GM21360 (cell line): ENCODE results near the gene ASB10.
A peak's percentile ranks its signal among the peaks of the same experiment; 100 is the strongest.

Experiments
- ATAC-seq: cut with Tn5 transposase; IDR thresholded peaks from one replicate; pipeline ENCODE4 v1.9.1; 2021; ENCODE audit warnings: mild to moderate bottlenecking, moderate library complexity; ENCODE audit not compliant: unreplicated experiment

The ASB10 gene

DNA sequence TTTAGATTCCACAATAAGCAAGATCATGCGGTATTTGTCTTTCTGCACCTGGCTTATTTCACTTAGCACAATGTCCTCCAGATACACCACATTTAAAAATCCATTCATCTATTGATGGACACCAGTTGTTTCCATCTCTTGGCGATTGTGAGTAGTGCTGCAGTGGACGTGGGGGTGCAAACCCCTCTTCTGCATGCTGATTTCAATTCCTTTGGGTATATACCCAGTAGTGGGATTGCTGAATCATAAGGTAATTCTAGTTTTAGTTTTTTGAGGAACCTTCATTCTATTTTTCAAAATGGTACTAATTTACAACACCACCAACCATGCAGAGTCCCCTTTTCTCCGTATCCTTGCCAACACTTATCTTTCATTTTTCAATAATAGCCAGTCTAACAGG is 2.0 kb upstream of the ASB10 start:
- ATAC-seq = no peak

DNA sequence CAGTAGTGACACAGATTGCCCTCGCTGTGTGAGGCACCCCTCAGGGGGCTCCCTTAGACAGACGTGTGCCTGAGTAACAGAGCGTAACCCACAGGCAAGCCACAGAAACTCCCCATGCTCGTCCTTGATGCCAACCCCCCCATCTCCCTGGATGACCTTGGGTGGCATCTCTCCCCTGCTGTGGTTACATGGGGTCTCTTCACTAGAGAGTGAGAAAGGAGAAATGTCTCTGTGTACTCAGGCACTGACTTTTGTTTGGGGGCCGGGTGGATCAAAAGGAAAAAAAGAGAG is 1.1 kb upstream of the ASB10 start:
- ATAC-seq = no peak

DNA sequence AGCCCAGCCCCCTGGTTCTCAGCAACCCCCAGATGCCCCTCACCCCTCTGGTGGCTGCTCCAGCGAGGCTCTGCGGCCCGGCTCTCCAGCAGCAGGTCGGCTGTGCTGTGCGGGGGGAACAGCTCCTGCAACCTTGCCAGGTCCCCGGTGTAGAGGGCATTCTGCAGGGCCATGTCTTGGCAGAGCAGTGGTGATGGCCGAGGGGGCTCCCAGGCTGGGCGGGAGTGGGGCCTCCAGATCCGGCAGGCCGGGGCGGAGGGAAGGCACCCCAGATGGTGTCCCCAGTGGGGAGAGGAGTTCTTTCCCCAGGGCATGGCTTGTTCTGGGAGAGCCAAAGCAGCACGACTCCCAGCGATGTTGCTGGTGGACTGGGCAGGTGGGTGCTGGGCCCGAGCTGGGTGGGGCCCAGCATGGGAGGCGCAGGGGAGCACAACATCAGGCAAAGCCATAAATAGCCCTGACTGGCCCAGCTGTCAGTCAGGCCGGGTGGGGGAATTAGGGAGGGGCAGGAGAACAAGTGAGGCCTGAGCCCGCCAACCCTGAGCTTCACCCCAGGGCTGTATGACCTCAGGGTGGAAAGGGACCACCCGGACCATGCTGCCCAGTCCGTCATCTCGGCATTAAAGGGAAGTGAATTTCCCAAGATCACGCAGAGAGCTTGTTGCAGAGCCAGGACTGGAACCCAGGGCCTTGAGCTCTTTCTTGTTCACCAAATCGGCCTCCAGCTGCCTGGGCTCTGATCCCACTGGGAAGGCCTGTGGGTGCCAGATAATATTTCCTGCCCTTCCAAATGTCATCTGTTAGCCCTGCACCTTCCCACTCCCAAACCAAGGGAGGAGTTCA is 580 bp upstream of the ASB10 start:
- ATAC-seq = no peak

DNA sequence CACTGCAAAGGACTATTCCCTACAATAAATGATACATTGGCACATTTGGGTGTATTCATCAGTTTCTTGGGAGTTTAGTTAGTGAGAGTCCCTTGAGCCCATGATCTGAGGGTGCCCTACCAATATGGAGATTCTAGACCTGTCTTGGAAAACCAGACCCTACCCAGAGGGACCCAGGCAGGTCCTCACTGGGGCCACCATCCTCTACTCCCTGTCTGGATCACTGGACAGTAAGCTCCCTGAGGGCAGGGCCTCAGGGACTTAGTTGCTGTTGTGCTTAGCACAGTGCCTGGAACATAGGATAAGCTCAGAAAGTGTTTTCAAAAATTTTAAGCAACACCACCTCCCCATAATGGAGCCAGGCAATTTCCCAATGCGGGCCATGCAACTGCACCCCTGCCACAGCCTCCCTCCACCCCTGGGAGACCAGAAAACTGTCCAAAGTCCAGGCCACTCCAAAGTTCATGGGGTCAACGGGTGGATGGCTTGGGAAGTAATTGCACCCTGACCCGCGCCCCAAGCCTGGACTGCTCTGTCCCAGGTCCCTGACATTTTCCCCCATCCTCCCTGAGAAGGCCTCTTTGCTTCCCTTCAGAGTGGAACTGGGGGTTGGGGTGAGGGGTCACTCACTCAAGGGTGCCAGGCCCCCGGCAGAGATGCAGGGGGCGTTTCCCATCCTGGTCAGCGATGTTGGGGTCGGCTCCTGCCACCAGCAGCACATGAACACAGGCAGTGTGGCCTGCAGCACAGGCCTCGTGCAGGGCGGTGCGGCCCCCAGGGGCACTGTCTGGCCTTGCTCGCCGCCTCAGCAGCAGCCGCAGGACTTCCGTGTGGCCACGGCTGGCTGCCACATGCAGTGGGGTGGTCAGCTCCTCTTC is 1.0 kb downstream of the ASB10 start:
- no peak for ATAC-seq

DNA sequence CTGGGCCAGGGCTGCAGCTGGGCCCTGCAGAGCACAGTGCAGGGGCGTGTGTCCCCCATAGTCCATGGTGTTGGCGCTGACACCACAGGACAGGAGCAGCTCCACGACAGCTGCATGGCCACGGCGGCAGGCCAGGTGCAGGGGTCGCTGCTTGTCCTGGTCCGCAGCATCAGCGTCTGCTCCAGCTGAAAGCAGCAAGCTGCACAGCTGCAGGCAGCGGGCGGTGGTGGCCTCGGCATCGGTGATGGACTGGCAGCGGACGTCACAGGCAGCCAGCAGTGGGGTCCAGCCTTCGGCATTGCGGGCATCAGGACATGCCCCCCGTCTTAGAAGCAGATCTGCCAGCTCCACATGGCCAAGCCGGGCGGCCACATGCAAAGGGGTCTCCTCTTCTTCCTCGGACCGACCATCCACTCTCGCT is 6.0 kb downstream of the ASB10 start:
- ATAC-seq = no peak

DNA sequence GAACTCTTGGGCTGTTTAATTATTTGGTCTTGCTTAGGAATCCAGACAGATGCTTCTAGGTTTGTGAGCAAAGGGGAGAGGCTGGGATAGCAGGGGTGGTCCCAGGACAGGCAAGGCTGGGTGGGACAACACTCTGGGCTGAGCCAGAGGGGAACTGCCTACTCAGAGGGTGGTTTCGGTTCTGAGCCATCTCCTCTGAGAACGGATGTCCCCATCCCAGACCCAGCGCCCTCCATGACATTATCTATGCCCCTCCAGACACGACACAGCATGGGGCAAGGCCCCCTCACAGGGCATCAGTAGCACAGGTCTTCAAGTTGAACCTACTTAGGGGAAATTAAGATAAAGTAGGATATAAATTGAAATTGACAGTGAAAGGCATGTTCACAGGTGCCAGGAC is 7.1 kb downstream of the ASB10 start:
- ATAC-seq = no peak

DNA sequence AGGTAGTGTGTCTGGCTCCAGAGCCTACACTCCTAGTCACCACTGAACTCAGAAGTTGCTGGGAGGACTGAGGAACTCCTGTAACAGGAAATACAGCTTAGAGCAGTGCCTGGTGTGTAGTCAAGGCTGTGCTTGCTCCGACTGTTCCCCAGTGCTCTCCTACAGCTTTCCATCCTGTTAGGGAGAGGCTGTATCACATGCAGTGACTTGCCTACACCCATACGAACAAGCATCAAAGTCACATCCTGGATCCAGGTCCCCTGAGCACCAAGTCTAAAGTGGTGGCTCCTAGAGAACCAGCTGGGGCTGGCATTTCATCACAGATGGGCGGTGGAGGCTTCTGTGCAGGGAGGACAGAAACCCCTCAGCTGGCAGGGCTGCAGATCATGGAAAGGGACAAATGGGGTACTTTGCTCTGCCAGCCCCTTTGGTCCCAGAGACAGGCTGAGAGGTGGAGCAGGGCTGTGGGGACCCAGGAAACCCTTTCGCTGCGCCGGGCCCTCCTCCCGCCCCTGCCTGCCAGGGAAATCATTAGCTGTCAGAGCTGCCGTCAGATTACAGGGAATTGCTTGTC is 7.7 kb downstream of the ASB10 start:
- ATAC-seq = no peak

DNA sequence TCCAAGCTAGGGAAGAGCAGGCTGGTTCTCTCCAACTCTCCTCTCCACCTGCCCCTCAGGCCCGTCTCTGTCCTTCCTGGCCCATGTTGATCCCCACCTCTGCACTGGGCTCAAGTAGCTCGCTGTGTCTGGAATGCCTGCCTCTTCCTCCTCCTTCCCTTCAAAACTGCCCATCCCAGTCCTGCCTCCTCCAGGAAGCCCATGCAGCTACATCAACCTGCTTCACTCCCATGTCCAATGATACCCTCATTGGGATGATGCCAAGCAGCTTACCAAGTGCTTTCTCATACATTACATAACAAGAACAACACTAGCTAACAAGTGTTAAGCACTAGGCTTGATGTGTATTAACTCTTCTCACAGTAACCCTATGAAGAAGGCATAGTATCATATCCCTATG is 8.2 kb downstream of the ASB10 start:
- ATAC-seq = no peak

DNA sequence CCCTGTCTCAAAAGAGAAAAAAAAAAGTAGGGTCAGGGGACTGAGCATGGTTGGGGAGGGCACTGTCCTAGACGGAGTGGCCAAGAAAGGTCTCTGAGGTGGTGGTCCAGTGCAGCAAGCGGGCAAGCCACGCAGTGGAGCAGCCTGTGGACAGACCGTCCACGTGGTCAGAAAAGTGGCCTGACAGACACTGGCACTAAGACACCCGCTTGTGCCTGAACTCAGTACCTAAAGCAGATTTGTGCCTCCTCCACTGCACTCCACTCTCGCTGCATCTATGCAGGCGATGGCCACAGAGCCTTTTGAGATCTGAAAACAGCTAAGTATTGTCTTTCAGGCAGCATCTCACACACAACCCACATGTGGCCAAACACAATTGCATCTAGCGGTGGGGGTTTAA is 8.8 kb downstream of the ASB10 start:
- ATAC-seq = no peak

DNA sequence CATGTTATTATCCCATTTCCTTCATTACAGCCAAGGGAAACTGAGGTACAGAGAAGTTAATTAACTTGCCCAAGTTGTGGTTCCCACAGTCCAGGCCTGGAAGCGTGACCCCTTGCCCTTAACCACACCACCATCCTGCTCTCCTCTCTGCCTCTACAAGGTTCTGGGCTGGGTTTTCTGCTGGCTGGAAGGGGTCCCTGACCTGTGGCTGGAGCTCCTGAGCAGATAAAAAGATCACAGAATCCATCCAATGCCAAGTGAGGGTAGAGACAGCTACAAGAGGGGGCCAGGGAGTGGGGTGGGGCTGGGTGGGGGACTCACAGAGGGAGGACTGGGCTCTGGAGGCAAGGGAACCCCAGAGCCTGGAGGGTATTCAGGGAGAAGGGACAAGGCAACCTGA is 9.7 kb downstream of the ASB10 start:
- no peak for ATAC-seq

DNA sequence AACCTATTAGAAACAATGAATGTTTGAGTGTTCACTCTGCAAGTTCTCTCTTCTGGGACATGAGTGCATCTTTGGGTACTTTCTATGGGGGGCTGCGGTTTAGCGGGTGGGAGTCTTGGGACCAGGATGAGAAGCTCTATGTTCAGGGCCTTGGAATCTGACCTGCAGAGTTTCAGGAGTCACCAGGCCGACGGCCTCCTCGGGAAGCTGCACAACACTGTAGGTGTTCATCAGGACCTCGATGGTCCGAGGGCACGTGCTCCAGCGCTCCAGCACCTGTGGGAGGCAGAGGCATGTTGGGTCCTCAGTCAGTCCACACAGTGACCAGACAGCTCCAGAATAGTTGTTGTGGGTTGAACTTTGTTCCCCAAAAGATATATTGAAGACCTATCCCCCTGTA is 10.6 kb downstream of the ASB10 start:
- ATAC-seq = no peak

DNA sequence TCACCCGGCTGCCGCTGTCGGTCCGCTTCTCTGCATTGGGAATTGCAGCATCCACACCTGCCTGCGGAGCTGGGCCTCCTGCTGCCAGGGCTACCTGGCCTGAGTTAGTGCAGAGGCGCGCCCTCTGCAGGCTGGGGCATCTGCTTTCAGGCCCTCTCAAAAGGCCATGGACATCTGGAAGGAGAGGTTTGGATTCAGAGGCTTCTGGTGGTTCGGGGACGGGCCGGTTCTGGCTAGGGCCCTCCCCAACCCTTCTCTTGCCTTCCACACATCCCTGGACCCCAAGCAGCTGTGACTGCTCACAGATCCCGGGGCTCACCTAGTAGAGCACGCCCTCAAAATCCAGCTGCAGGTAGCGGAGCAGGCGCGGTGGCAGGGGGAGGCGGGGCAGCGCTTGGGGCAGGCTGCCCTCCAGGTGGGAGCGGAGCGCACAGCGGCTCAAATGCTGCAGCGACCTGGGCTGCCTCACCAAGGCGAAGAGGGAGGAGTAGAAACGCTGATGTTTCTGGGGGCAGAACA is 11.2 kb downstream of the ASB10 start:
- ATAC-seq = no peak

DNA sequence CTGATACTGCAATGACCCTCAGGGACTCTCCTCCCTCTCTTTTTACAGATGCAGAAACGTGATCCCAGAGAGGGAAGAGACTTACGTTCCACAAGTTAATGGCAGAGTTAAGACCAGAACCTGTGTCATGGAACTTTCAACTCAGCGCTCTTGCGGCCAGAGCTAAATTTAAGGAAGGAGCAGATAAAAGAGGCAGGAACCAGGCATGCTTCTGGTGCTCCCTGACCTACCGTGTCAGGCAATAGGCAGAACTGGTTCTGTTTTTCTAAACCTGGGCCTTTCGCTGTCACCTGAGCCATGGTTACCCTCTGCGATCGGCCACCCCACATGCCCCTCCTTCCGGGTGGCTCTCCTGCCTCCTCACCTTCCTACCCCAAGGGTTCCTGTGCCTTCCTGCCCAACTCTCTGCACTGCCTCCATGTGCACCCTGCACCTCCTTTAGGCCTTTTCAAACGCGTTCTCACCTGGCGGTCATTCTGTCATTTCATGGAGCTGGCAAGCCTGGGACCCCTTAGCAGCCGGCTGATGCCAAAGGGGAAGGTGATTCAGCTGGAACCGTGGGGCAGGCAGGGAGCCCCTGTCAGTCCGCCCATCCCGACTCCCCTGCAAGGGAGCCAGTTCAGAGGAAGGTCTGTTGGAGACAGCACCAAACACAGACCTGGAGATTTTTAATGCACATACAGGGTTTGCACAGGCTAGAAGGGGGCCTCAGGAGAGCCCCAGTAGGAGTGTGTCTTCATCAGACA is 11.8 kb downstream of the ASB10 start:
- no peak for ATAC-seq

DNA sequence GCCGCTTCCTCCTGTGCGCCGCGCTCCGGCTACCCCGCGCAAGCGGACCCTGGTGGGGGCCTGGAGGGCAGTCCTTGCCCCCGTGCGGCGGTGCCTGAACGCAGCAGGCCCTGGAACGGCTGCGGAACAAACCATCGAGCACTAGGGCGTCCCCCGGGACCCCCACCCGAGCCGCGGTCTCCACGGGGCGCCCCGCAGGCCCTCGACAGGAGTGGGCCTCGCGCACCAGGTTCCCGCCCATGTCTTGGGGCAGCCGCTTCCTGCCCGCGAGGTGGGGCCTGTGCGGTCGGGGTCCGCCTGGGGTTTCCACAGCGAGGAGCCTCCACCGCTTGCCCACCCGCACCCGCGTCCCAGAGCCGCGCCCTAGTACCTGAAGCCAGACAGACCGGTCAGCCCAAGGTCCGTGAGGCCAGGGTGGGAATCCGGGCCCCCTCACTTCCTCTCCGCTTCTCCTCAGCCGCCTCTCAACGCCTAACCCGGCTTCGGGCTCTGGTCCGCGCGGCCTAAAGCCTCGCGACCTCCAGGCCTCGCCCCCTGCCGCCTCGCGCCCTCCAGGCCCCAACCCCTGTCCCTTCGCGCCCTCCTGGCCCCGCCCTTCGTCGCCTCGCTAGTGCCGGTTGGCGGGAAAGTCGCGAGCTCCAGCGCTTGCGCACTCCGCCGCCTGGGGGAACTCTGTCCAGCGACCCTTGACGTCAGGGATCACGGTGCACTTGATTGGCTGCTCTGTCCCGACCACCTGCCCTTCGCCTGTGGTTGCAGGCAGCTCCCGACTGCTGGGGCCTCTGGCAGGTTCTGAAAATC is 12.6 kb downstream of the ASB10 start:
- no peak for ATAC-seq

DNA sequence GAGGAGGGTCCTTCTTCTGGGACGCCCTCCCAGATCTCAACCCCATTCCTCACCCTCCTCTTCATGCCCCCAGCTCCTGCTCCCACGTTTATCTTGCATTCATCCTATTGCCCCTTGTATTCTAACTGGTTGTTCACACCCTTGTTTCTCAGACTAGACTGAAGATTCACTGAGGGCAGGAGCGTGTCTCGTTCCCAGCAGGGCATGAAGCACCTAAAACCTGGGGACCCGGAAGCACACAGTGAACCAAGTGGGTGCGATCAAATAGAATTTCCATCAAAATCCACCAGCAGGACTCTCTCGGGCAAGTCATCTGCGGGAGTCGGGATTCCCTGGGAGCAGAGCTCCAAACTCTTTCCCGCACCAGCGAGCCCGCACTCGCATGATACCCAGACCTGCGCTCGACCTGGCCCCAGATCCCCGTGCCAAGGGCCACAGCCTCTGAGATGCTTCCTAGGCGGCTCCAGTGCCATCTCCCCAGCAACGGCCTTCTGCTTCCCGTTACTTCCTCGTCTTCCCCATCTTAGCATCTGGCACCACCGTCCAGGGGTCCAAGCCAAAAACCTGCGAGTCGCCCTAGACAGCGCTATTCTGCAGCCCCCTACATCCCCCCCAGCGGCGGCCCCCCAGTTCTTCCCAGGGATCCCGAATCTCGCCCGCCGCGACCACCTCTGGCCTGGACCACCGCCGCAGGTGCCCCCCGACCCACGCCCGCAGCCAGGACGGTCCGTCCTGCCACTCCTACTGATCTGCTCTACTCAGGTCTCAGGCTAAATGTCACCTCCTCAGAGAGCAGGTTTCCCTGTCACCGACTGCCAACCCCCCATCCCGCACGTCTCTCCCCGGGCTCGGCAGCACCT is 13.4 kb downstream of the ASB10 start:
- no peak for ATAC-seq

DNA sequence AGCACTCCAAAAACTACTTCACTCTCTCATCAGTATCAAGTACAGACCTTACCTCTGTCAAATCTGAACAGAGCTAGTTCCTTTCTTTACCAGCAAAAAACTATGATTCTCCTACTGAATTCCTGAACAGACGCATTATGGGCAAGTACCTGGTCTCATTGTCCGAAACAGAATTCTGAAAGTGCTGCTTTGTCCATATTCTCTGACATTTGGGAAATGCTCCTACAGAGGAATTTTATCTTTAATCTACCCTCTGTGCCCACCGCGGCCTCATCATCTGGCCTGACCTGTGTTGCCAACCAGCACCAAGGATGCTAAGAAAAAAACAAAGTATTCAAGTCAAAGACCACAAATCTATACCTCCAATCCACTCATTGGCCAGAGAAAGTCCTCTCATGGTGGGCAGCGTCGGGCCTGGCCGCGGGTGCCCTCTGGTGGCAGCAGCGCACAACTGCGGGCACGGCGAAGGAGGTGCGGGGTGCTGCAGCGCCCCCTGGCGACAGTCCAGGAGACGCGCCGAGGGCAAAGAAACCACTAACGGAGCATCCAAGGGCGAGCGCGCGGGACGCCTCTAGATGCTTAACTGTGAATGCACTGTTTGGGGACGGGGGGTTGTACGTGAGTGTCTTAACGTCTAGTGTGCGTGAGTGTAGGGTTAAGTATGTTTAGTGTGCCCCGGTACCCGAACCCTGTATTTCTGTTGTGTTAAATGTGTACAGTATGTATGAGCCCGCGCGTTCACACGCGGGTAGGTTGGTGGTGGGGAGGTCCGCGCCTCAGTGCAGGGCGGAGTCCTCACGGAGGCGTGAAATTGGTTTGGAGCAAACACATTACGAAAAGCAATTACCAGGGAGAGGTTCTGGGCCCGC is 14.5 kb downstream of the ASB10 start:
- peak; percentile 67 for ATAC-seq

DNA sequence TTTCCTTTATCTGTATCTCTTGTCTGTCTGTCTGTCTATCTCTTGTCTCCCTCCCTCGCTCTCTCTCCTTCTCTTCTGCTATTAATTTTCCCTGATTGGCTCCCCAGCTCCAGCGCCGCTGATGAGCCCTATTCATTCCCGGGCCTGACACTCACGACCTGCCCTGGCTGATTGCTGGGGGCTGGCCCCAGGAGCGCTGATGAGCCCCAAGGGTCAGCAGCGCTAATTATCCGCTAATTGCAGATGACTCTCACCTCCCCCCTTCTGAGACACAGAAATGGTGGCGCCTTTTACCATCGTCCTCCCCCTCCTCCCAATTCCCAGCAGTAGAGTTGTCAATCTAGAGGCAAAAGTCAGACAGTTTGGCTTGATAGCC is 18.3 kb downstream of the ASB10 start:
- ATAC-seq = no peak

DNA sequence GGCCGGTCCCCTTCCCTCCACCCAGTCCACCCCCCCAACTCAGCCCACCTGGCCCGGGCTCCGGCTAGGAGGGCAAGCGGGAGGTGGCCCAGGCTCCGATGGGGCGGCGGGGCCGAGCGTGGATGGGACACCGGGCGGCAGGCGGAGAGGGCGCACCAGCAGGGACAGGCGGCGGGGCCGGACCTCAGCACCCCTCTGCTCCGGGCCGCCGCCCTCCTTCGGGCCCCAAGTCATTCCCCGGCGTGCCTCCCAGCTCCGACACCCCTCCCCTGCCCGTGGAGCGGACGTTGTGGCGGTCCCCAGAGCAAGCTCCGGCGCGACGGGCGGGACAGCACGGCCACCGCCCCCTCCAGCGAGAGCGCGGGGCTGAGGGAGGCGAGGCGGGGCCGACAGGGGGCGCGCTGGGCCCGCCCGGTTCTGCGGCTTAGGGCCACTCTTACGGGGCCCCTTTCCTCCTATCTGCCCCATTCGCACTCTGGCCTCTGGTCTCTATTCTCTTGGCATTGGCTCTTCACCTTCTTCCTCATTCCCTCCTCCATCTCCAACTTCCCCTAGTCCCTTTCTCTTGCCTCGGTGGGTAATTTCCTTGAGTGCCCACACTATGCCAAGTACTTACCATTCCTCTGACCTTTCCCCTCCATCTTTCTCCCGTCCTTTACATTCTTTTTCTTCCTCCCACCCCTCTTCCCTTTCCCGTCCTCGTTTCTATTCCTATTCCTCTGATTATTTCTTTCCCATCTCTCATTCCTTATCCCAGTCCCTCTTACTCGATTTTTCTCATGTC is 18.9 kb downstream of the ASB10 start:
- no peak for ATAC-seq
